ENCODE measurements around the gene CAMTA1.

Gene CAMTA1

GRCh38 chr1:6928106-6928885 lies 143.0 kb downstream of the CAMTA1 start:
- H3K4me3 ChIP-seq (ENCODE audit: low read depth, low read length): no peak overlapping the region
- TF ChIP-seq, protein P1, sequence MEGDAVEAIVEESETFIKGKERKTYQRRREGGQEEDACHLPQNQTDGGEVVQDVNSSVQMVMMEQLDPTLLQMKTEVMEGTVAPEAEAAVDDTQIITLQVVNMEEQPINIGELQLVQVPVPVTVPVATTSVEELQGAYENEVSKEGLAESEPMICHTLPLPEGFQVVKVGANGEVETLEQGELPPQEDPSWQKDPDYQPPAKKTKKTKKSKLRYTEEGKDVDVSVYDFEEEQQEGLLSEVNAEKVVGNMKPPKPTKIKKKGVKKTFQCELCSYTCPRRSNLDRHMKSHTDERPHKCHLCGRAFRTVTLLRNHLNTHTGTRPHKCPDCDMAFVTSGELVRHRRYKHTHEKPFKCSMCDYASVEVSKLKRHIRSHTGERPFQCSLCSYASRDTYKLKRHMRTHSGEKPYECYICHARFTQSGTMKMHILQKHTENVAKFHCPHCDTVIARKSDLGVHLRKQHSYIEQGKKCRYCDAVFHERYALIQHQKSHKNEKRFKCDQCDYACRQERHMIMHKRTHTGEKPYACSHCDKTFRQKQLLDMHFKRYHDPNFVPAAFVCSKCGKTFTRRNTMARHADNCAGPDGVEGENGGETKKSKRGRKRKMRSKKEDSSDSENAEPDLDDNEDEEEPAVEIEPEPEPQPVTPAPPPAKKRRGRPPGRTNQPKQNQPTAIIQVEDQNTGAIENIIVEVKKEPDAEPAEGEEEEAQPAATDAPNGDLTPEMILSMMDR (conservative IDR thresholded peaks at IDR 0.05; ENCODE audit: low read depth, low read length): no peak
- DNase-seq (ENCODE audit: low read depth): no peak

- TF ChIP-seq, protein P1 (conservative IDR thresholded peaks at IDR 0.05; ENCODE audit: low read depth, low read length): no peak
- no peak overlapping the region for H3K4me3 ChIP-seq (ENCODE audit: low read depth, low read length)
- no peak for DNase-seq (ENCODE audit: low read depth)
Observed at GRCh38 chr1:6930732-6931300, 145.6 kb downstream of the CAMTA1 start.

DNA sequence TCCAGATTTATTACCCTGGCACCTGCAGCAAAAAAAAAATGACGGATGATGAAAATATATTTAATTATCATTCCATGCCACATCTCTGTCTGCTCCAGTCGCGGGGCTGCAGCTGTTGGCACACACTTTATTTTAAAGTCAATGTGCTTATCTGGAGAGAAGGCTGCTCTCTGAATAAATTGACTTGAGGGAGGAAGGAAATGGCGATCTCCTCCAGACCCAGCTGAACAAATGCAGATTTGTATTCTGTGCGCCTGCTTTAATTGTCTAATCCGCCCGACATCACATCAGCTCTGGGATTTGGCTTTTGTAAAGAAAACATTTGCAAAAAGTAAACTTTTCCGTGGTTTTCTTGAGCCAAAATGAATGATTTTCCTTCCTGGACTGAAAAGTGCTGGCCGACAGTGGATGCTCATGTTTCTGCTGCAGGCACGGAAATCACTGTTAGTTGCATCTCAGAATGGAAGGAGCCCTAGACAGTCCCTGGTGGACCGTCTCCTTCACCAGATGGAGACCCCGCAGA lies 150.2 kb downstream of the CAMTA1 start:
- H3K4me3 ChIP-seq (ENCODE audit: low read depth, low read length): no peak overlapping the region
- no peak for DNase-seq (ENCODE audit: low read depth)
- TF ChIP-seq, protein P1 (conservative IDR thresholded peaks at IDR 0.05; ENCODE audit: low read depth, low read length): no peak

DNA sequence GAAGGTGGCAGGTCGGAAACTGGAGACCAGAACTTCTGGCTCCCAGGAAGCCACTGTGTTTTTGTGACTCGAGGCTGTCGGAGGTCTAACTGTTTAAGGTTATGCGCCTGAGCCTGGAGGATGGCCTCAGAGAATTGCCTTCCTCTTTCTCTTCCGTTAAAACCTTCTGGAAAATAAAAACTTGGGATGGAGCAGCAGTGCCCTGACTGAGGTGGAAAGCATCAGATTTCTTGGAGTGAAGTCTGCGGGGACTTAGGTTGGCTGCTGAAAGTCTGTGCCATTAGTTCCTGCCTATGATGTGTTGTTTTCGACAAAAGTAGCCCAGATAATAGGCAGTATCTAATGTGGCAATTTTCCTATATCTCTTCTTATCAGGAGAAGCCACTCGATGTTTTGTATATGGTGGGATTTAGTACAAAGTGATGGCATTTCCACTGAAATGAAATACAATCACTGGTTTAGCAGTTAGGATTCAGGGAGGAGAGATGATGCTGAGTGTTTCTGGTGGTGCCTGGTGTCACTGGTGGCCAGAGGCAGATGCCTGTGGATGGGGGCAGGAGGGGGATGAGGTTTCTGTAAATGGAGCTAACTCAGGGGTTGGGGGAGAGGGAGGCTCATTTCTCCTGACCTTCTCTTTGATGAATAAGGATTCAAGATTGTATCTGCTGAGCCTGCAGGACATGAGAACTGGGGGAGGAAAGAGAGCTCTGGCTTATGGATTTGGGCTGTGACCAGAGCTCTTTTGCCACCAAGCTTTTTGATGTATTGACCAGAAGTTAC lies 150.8 kb downstream of the CAMTA1 start:
- no peak overlapping the region for H3K4me3 ChIP-seq (ENCODE audit: low read depth, low read length)
- DNase-seq (ENCODE audit: low read depth): no peak
- TF ChIP-seq, protein P1 (conservative IDR thresholded peaks at IDR 0.05; ENCODE audit: low read depth, low read length): no peak

GRCh38 chr1:6937048-6937447 lies 151.8 kb downstream of the CAMTA1 start:
- DNase-seq (ENCODE audit: low read depth): no peak
- TF ChIP-seq, protein P1 (conservative IDR thresholded peaks at IDR 0.05; ENCODE audit: low read depth, low read length): no peak
- H3K4me3 ChIP-seq (ENCODE audit: low read depth, low read length): no peak overlapping the region

- no peak for DNase-seq (ENCODE audit: low read depth)
- TF ChIP-seq, protein P1 (conservative IDR thresholded peaks at IDR 0.05; ENCODE audit: low read depth, low read length): no peak
- H3K4me3 ChIP-seq (ENCODE audit: low read depth, low read length): no peak overlapping the region
Observed at GRCh38 chr1:6939363-6939762, 154.1 kb downstream of the CAMTA1 start.

All from choroid plexus epithelial cell (primary cell).